CD4-positive, alpha-beta T cell treated with Interleukin-2 at 100 ng/mL for 4 hours (primary cell): ENCODE results near the gene PSMD9.
A peak's percentile ranks its signal among the peaks of the same experiment; 100 is the strongest.
"Not testable (repeated sequence)": the region's sequence is repeated elsewhere in the genome, so short reads cannot be mapped to it uniquely, and the experiment has no call there.

ENCODE experiments used
- DNase-seq: peaks from one replicate; pipeline ENCODE4 v3.0.0-alpha.2; 2020; ENCODE audit warnings: low spot score

The PSMD9 gene, protein sequence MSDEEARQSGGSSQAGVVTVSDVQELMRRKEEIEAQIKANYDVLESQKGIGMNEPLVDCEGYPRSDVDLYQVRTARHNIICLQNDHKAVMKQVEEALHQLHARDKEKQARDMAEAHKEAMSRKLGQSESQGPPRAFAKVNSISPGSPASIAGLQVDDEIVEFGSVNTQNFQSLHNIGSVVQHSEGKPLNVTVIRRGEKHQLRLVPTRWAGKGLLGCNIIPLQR

DNA sequence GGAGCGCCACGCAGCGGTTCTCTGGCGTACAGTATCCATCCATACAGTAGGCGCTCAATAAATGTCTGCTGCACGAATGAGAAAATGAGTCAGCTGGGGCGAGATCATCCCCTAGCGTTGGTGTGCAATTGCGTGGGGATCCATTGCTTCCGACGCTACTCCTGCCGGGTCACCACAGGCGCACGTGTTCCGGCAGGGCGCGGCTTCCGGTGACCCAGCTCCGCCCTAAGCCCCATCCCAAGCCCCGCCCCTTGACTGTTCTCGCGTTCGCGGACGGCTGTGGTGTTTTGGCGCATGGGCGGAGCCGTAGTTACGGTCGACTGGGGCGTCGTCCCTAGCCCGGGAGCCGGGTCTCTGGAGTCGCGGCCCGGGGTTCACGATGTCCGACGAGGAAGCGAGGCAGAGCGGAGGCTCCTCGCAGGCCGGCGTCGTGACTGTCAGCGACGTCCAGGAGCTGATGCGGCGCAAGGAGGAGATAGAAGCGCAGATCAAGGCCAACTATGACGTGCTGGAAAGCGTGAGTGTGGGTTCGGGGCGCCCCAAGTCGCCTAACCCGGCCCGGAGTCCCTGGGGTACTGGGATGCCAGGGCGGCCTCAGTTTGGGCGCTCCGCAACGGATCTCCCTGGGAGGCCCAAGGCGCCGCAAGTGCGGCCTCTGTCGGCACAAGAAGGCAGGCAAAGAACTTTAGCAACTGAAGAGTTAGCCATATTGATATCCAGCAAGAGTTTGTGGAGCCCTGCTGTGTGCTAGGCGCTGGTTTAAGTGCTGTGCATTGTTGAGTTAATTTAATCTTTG, at the start of gene PSMD9:
Gene PSMD9, plus strand, starts transcription at position 313 of the 796 bp plus-strand sequence. Its CDS starts 67 bp downstream, at position 380.
- peak; percentile 98 for DNase-seq

DNA sequence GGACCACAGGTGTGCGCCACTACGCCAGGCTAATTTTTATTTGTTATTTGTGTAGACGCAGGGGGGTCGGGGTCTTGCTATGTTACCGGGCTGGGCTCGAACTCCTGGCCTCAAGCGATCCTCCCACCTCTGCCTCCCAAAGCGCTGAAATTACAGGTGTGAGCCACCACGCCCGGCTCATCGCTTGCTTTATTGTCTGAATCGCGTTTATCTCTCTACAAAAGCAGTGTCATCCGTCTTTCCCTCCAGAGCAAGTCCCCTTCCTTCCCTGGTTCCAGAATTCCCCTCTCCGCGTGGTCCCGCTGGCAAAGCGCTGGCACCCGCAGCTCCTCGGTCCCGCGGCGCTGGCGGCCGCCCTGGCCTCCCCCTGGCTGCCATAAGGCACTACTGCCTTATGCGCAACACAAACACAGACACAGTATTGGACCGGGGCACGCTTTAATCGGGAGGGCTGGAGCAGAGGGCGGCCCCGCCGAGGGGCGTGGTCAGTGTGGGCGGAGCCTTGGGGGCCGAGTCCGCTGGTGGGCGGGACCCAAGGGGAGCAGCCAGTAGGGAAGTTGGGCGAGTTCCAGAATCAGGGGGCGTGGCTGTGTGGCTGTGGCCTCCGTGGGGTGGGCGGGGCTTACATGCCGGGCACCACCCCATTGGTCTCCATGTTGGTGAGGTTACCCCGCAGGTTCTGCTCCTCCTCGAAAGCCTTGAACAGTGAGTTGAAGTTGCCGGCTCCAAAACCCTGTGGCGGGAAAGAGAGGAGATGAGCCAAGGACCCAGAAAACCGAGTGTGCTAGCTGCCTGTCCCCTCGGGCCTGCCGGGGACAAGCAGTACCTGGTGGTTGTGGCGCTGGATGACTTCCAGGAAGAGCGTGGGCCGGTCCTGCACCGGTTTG, 49.2 kb upstream of the PSMD9 start:
- DNase-seq: peak; percentile 99

DNA sequence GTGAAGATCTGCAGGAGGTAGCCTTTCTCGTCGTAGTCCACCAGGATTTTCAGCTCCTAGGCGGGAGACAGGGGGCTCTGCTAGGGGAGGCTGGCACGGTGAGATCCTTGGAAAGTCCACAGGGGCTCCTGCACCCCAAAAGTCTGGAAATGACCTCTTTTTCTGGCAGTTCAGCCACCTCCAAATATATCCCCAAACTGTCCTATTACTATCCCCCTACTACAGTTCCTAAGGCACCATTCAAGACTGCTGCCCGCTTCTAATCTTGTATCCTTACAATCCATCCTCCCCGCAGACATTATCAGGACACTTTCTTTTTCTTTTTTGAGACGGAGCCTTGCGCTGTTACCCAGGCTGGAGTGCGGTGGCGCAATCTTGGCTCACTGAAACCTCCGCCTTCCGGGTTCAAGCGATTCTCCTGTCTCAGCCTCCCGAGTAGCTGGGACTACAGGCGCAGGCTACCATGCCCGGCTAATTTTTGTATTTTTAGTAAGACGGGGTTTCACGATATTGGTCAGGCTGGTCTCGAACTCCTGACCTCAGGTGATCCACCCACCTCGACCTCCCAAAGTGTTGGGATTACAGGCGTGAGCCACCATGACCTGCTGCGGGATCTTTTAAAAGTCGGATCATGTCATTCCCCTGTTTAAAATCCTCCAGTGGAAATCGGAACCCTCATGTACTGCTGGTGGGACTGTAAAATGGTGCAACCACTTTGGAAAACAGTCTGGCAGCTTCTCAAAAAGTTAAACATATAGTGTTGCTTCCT, 48.4 kb upstream of the PSMD9 start:
- no peak for DNase-seq

DNA sequence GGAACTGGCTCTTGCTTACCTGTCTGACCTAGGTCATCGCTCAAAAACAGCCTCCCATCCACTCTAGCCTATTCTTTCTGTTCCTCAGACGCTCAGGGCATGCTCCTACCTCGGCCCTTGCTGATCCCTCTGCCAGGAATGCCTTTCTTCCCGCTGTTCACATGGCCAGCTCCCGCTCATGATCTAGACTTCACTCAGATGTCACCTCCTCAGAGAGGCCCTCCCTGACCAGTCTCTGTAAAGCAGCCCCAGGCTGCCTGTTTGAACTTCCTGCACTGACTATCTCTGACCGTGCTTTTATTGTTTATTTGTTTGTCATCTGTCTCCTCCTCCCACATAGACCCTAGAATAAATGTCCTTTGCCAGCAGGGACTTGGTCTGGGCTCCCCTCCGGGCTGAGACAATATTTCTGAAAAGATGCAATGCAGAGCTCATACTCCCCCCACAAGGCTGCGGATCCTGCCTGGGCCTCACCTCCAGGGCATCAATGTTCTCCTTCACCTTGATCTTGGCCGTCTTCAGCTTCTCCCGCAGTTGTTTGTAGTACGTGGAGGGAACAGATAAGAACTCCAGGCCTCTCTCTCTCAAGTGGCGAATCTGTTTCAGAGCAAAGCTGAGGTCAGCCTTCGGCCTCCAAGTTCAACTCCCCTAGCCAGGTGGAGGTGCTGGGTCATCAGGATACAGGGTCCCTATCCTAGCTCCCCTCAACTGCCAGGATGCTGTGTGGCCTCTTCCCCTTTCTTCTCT, 45.2 kb upstream of the PSMD9 start:
- DNase-seq: no peak

DNA sequence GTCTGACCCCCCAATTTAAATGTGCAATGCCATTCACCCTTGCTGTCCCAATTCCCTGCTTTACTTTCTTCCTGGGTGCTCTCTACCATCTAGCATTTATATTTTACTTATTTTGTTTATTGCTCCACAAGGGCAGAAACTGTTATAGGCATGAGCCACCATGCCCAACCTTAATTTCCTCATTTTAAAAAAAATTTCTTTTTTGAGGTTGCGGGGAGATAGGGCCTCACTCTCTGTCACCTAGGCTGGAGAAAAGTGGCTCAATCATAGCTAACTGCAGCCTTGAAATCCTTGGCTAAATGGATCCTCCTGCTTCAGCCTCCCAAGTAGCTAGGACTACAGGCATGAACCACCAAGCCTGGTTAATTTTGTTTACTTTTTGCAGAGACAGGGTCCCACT, 42.9 kb upstream of the PSMD9 start:
- no peak for DNase-seq

- no peak for DNase-seq
Observed at GRCh38 chr12:121849211-121849610, 39.4 kb upstream of the PSMD9 start.

DNA sequence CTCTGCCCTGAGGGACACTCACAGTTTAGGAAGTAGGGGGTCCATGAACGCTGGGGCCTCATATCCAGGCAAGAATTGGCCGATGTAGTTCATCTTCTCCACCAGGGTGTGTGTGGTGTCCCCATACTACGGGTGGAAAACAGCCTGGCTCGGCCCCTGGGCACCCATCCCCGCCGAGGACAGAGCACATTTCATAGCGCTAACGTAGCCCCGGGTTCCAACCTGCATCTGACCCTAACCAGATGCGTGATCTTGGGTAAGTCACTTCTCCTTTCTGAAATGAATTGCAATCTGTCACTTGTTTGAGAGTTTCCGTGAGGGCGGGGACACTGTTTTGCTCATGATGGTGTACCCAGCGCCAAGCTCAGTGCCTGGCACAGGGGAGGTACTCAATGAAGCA, 38.9 kb upstream of the PSMD9 start:
- DNase-seq: no peak

DNA sequence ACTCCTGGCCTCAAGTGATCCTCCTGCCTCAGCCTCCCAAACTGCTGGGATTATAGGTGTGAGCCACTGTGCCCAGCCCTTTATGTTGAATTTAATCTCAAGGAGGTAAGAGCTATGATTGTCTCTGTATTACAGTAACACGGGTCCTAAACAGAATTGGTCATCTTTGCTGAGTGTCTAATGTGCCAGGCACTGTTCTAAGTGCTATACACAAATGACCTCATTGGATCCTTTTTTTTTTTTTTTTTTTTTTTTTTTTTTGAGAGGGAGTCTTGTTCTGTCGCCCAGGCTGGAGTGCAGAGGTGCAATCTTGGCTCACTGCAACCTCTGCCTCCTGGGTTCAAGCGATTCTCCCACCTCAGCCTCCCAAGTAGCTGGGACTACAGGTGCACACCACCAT, 36.2 kb upstream of the PSMD9 start:
- not testable (repeated sequence) for DNase-seq

DNA sequence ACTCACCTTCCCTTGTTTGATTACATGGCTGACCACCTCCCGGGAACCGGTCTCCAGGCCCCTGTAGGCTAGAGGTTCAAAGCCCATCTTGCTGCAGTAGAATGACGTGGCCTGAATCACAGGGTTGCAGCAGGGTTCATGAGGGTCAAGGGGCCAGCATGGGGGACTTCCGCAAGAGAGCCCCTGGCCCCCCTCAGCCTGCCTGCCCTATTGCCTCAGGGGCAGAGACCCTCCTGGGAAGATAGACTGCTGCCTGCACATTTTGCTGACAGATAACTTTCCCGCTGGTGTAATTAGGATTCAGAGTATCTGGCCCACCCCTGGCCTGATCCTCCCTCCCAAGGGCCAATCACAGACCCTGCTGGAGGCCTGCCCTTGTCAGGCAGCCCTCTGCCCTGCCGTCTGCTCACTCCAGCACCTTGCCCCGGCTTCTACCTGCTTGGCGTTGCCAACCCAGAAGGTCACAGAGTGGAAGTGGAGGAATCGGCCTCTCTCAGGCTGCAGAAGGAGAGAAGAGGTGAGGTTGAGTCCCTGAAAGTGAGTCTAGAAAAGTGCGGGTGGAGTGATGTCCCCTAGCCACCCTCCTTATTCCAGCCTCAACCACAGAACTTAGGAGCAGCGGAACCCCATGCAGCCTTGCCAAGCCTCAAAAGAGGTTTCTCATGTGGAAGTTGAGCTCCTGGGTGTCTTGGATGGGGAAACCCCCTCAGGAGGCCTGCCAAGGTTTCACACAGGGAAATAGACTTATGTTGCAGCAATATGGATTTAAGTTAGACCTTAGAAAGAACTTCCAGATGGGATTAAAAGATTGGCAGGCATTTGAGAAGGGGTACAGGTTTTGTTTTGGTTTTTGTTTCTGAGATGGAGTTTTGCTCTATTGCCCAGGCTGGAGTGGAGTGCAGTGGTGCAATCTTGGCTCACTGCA, 31.0 kb upstream of the PSMD9 start:
- DNase-seq: no peak

GRCh38 chr12:121858318-121858661, 30.3 kb upstream of the PSMD9 start:
- DNase-seq: no peak

DNA sequence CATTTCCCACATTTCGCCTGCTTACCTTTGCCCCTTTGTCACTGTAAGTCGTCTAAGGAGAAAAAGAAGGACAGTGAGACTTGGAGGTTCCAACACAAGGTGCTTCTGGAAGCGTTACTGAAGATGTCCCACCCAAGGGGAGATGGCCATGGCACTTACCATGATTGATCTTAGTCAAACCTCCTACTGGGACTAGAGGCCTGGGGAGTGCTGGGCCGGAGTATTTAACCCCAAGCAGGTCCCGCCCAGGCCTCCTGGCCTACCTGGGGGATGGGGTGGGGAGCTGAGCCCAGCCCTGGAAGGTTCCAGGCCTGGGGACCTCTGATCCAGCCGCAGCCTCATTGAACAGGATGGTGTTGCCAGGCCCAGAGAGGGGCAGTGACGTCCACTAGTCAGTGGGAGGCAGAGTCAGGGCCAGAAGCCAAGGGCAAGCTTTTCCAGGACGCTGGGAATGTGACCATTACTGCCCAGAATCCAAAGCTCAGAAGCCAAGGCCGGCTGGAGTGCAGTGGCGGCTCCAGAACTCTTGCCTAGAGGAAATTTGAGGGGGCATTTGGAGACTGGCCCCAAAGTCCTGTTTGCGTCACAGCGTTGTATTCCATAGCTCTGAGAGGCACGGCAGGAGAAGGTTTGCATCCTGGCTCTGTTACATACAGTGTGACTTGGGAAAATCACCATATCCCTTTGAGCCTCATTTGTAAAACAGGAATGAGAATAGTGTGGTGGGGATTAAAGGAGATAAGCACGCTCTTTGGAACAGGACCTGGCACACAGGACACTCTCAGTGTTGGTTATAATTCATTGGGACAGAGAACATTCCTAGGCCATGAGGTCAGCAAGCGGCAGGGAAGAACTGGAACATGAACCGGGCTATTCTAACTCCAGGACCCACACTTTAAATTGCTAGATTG, 29.7 kb upstream of the PSMD9 start, which contains the start of gene HPD:
Gene HPD, minus strand, starts transcription at position 198 of the 911 bp plus-strand sequence. Its CDS starts 36 bp downstream, at position 162.
- DNase-seq: no peak

GRCh38 chr12:121860257-121860656, 28.3 kb upstream of the PSMD9 start:
- no peak for DNase-seq

DNA sequence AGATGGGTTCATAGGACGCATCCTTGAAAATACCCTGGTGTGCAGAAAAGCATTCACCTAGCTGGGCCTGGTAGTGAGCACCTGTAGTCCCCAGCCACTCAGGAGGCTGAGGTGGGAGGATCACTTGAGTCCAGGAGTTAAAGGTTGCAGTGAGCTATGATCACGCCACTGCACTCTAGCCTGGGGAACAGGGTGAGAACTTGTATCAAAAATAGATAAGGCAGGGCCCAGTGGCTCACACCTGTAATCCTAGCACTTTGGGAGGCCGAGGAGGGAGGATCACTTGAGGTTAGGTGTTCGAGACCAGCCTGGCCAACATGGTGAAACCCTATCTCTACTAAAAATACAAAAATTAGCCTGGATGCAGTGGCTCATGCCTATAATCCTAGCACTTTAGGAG, 27.9 kb upstream of the PSMD9 start:
- DNase-seq: not testable (repeated sequence)

- DNase-seq: no peak
Observed at GRCh38 chr12:121861636-121862254, 26.8 kb upstream of the PSMD9 start.

GRCh38 chr12:121866331-121866730, 22.3 kb upstream of the PSMD9 start:
- DNase-seq: no peak

GRCh38 chr12:121869229-121869628, 19.4 kb upstream of the PSMD9 start:
- DNase-seq: not testable (repeated sequence)

GRCh38 chr12:121871467-121871866, 17.1 kb upstream of the PSMD9 start:
- no peak for DNase-seq

DNA sequence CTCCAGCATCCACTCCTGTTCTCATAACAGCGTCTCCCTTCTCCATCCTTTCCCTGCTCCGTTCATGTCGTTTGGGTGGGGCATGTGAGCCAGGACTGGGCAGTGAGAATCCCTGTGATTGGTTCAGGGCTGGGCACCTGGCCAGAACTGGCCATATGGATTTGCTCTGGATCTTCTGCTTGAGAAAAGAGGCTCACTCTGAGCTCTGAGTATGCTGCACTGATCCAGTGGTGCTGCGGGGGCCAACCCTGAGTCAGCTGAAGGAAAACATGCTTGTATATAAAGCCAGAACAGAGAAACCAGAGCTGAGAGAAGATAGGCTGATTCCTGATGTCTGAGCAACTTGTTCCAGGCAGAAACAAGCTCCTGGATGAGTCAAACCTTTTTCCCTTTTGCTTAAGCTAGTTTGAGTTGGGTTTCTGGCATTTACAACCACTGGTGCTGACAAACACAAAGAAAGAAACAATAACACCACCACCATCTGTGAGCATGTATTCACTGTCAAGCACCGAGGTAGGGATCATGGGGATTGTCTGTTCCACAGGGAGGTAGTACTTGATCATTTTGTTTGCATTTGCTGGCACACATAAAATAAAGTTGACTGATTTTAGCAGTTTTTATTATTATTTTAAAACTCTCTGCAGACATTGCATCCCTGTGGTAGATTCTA, 15.9 kb upstream of the PSMD9 start:
- no peak for DNase-seq
